NCI-H226 (cell line): ENCODE results near the gene TCF4.

ENCODE experiments used
- DNase-seq: peaks from one replicate; pipeline ENCODE4 v3.0.0-alpha.2; 2015

Gene TCF4

GRCh38 chr18:55585065-55585919 is 2.7 kb downstream of the TCF4 start:
- no peak for DNase-seq

- no peak for DNase-seq
Measured at GRCh38 chr18:55584201-55584600, 3.8 kb downstream of the TCF4 start.

- no peak for DNase-seq
Measured at GRCh38 chr18:55582325-55582724, 5.7 kb downstream of the TCF4 start.

GRCh38 chr18:55579501-55580270 is 8.3 kb downstream of the TCF4 start:
- DNase-seq: no peak

DNA sequence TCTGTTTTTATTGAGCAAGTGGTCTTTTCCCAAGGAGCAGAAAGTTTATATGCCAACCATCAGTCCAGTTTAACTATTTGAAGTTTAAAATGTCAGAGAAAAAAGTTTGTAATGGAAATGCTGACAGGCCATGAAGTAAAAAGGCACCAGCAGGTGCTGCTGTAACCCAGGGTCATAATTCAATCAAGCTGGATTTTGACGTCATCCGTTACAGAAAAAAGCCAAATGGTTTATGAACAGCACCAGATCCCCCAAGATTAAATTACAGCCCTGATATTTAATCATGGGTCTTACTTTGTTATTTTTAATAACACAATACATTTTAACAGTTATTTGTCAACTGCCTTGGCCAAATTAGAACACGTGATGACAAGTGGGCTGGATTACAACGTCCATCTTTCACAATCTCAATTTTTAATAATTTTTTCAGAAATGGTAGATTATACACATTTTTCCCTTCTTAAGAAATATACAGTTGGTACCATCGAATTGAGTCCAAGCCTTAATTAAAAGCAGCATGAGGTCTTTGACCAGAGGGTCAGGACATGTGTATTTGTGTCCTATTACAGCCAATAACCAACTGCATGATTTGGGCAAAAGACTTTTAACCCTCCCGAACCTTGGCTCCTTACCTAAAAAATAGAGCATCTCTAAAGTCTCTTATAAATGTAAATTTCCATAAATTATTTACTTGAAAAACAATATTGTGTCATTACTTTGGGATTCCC is 10.0 kb downstream of the TCF4 start:
- DNase-seq: no peak

DNA sequence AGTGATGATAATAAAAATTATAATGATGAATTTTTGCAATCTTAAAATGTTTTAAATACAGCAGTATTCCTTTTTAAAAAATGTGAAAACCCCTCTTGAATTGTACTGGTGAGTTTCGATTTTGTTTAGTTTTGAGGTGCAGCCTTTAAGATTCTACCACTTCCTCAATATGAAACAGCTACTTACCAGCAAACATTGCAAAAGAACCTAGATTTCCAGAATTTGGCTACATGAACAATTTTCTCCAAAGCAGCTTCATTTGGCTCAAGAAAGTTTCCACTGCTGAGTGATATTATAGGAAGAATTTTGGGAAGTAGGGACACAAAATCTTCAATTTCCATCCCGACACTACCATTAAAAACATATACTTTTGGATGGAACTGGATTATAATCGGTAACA is 12.0 kb downstream of the TCF4 start:
- no peak for DNase-seq

DNA sequence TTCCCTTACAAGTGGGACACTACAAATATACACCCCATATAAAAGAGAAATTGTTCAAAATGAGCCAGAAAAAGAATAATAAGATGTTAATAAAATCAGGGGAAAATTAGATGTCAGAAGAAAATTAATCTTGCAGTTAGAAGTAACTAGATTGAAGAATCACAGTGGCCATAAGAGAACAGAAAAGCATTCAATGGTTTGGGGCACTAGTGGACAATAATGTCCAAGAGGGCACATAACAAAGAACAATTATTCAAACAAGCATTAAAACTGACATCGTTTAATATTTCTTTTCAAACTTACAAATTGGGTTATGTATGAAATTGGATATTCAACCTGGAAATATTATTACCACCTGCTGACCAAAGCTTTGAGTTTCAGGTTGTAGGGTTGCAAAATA is 12.9 kb downstream of the TCF4 start:
- DNase-seq: no peak

DNA sequence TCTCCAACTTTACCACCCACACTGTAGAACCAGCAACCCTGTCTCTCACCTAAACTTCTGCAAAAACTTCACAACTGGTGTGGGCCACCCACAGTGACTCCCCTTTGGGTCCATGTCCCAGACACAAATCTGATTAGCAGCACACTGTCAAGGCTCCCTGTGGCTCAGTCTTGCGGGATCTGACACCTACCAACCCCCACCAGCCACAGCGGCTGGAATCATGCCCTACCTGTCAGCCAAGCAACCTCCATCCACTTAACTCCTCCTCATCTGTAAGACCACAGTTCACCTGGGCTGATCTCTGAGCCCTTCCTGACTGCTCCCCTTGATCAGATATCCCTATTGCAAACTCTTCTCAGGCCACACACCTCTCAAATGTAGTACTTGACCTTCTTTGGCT is 14.6 kb downstream of the TCF4 start:
- DNase-seq: no peak

GRCh38 chr18:55570966-55571365 is 17.0 kb downstream of the TCF4 start:
- DNase-seq: no peak

DNA sequence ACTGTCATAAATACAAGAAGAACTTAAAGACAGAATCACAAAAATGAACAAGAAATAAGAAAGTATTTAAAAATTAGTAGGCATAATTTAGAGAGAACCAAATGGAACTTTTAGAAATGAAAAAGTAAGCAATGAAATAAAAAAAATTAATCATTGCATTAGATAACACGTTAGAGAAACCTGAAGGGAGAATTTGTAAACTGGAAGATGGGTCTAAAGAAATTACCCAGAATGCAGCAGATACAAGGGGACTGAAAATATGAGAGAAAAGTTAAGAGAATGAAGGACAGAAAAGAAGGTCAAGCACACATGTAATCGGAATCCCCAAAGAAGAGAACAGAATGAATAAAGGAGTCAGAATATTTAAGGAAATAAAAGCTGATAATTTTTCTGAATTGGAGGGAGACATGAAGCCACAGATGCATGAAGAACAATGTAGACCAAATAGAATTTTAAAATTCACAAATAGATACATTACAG is 21.5 kb downstream of the TCF4 start:
- no peak for DNase-seq

GRCh38 chr18:55559739-55560138 is 28.3 kb downstream of the TCF4 start:
- DNase-seq: no peak

DNA sequence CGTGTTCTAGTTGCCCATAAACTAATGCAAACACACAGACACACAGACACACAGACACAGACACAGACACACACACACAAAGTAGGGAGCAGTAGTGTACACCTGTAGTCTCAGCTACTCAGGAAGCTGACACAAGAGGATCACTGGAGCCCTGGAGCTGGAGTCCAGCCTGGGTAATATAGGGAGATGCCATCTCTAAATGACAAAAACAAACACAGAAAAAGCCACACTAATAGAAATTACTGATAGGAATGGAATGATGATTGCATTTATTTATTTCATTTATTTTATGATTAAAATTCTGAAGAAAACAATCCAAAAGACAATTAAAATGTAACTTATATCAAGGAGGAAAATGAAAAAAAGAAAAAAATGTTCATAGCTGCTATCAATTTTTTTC is 30.8 kb downstream of the TCF4 start:
- DNase-seq: no peak

DNA sequence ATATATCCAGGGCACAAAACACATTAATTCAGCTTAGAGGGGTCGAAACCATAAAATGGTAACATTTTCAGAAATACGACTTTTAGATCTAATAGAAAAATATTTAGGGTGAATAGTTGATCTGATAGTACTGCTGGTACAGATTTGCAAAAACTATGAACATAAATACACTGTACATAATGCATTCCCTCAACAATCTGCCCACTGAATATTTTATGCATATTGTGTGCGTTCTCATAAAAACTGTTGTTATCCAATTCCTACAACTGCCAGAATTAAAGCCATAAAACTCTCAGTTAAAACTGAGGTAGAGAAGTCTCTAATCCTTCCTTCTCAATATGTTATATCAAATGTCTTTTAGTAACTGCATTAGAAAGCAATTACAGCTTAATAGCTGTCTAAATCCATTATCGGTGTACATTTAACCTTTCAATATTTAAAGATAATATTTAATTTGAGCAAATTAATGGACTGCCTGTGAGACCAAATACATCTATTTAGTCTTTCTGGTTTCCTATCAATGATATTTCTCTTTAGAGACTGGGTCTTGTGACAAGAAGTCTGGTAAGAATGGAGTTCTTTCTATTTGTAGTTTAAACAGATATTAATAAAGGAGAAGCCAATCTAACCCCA is 32.5 kb downstream of the TCF4 start:
- DNase-seq: no peak

DNA sequence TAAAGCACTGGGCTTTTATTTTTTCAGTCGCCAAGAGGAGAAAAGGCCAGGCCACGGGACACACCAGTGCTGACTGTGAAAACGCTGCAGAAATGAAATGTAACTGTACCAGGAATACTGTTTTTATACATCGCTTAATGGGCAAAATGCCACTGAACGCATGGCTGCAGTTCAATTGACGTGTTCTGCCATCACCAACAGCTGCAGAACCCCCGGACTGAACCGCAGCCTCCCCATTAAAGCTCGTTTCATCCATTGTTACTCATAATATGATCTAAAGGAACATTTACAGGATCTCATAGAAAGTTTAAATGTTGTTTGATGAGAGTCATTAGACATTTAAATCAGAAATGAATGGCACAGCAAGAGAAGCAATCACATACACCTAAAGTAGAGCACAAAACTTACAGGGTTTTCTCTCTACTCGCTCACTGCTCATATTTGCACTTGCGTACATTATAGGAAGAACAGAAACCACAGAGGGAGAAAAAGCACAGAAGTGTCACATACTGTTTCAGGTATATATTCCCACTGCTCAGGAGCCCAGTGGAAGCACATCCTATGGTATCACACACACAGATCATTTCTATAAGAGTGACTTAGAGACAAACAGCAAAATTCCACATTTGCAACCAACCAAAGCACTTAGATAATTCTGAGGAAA is 35.3 kb downstream of the TCF4 start:
- no peak for DNase-seq

DNA sequence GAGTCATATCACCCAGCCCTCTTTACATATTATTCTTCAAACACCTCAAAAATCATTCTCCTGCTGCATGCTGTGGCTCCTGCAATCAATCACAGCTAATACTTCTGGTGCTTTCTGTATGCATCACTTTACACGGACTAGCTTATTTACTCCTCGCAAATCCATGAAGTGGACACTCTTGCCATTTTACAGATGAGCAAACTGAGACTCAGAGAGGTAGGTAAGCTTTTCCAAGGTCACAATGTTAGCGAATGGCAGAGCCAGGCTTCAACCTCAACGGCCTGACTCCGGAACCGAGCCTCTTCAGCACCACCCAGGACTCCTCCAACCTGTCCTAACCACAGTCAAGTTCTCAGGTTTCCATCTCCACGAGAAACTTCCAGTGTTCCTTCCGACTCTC is 36.8 kb downstream of the TCF4 start:
- no peak for DNase-seq

DNA sequence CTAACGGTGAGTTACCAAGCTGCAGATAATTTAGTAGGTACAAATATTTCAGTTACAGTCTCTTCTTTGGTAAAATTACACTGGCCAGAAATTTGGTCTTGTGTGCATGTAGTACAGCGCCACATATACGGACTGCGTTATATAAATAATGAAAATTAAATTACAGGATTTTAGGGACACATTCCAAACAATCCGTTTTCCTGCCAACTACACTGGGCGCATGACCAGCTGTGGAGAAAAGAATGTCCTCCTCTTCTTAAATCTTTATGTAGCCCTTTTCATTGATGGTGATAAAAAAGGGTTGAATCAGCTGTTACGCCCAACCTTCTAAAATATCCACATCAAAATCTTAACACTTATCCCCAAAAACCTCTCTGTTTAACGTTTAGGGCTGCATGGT is 37.5 kb downstream of the TCF4 start:
- no peak for DNase-seq

GRCh38 chr18:55549474-55550104 is 38.4 kb downstream of the TCF4 start:
- DNase-seq: no peak

DNA sequence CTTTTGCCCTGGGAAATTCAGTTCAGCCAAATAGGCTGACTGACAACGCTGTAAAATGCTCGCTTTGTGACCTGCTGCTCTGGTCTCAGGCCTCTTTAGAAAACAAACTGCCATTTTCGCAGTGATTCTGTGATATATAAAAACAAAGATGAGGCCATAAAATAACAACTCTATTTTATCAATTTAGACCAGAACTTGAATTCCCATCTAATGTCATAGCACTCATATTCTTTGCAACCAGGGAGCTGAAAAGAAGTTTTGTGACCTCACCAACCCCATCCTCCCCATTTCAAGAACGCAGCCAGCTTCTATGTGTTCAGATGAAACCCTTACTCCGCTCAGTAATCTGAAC is 40.3 kb downstream of the TCF4 start:
- no peak for DNase-seq

DNA sequence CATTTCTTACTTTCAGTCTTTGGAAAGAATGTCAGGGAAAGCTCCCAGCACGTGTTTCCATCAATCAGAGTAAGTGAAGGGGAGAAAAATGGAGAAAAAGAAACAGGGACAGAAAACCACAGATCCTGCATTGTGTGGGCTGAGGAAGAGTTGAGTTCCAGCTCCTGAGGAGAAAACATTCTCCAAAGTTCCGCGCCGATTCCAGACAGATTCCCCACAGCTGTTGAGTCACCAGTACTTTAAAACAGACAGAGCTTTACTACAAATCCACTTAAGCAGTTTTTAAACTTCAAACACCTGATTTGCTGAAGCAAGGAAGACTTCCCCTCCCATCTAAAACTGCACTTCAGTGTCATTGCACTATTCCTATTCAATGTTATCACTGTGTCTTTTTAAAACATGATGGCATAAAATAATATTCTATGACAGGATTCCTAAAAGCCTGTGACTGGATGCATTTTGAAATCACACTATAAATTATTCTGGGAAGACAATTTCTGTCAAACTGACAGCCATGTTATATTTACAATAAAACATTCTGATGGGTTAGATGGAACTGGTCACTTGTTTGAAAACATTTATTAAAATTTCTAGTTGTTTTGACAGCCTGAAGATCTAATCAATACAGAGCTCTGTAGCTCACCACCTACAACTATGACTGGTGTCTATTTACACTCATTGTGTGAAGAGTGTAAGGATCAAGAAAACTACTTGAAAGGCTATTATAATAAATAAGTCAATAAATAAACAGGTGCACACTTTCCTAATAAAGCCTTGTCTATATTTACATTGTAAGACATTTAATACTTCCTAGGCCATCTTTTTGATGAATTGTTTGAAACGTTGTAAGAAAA is 40.9 kb downstream of the TCF4 start:
- no peak for DNase-seq

GRCh38 chr18:55544014-55544413 is 44.0 kb downstream of the TCF4 start:
- no peak for DNase-seq

GRCh38 chr18:55543130-55543704 is 44.8 kb downstream of the TCF4 start:
- DNase-seq: no peak
